ENCODE results near the gene LRIT2.

Gene LRIT2

GRCh38 chr10:84208023-84208422, 17.3 kb downstream of the LRIT2 start:
- no peak for DNase-seq (ENCODE audit: low spot score)
- H3K4me3 ChIP-seq, result no peak overlapping the region
- TF ChIP-seq CTCF (IDR thresholded peaks at IDR 0.05), result no peak
- no peak overlapping the region for H3K27ac ChIP-seq

GRCh38 chr10:84205853-84206525, 19.4 kb downstream of the LRIT2 start:
- Histone ChIP-seq H3K4me3 (no peak overlapping the region), H3K27ac (no peak overlapping the region)
- TF ChIP-seq CTCF (IDR thresholded peaks at IDR 0.05), result no peak
- no peak for DNase-seq (ENCODE audit: low spot score)

- no peak for TF ChIP-seq CTCF (IDR thresholded peaks at IDR 0.05)
- DNase-seq (ENCODE audit: low spot score), result no peak
- Histone ChIP-seq H3K4me3 (no peak overlapping the region), H3K27ac (no peak overlapping the region)
Measured at GRCh38 chr10:84205049-84205852, 20.1 kb downstream of the LRIT2 start.

- Histone ChIP-seq H3K4me3 (no peak overlapping the region), H3K27ac (no peak overlapping the region)
- no peak for TF ChIP-seq CTCF (IDR thresholded peaks at IDR 0.05)
- no peak for DNase-seq (ENCODE audit: low spot score)
Measured at GRCh38 chr10:84204610-84205009, 20.7 kb downstream of the LRIT2 start.

- no peak for TF ChIP-seq CTCF (IDR thresholded peaks at IDR 0.05)
- no peak overlapping the region for H3K4me3 ChIP-seq
Measured at GRCh38 chr10:84204122-84204521, 21.2 kb downstream of the LRIT2 start.

GRCh38 chr10:84202349-84202748, 23.0 kb downstream of the LRIT2 start:
- DNase-seq (ENCODE audit: low spot score), result no peak
- Histone ChIP-seq H3K4me3 (no peak overlapping the region), H3K27ac (no peak overlapping the region)
- TF ChIP-seq CTCF (IDR thresholded peaks at IDR 0.05), result no peak

More at GRCh38 chr10:84204122-84204521, 21.2 kb downstream of the LRIT2 start:
- DNase-seq (ENCODE audit: low spot score), result no peak
- no peak overlapping the region for H3K27ac ChIP-seq

- DNase-seq (ENCODE audit: low spot score), result no peak
- H3K4me3 ChIP-seq, result no peak overlapping the region
- TF ChIP-seq CTCF (IDR thresholded peaks at IDR 0.05), result no peak
- H3K27ac ChIP-seq, result no peak overlapping the region
Measured at GRCh38 chr10:84201682-84202081, 23.7 kb downstream of the LRIT2 start.

All from coronary artery (tissue), 2 donors.